ENCODE data around the gene GRID1. TPM values are rescaled to one million over a fixed set of nuclear protein-coding genes. Genes with fewer than 3 reads are reported as not detected.

Gene GRID1
- total RNA-seq, 3 donors from 2014 or later: 0.61 to 1.9 (median 0.87) TPM

DNA sequence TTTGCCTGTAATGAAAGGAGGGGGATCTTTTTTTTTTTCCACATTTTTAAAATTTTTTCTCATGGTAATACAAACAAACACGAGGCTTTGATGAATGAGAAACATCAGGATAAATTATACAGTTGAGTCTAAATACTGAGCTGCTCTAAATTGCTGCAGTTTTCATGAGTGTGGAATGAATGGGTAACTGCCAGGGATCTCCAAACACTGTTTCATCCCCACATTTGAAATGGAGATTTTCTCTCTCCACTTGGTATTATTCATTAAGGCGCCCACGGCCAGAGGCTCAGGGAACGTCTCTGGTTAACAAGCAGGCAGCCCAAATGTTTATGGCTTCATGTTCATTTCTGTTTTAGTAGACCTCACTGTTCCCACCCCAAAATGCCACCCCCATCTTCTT, 717.1 kb downstream of the GRID1 start:
- intact Hi-C loops (cut with DNase I, micrococcal nuclease): no loop called here
- TF ChIP-seq CTCF (IDR thresholded peaks at IDR 0.05): no peak
- H3K36me3 ChIP-seq (ENCODE audit: low read depth): no peaks in the 10 kb centered on the region
- H3K9me3 ChIP-seq: no peaks in the 10 kb centered on the region
- ATAC-seq (no peak), DNase-seq (no peak)
- peaks cover under 1% of the 10 kb centered on the region for H3K4me1 ChIP-seq (ENCODE audit: low read depth)
- no peak overlapping the region for H3K4me3 ChIP-seq

GRCh38 chr10:85648279-85648754, 718.3 kb downstream of the GRID1 start:
- DNase-seq (no peak), ATAC-seq (no peak)
- intact Hi-C loops (cut with DNase I, micrococcal nuclease): no loop called here
- no peak overlapping the region for H3K4me3 ChIP-seq
- no peak for TF ChIP-seq CTCF (IDR thresholded peaks at IDR 0.05)
- H3K9me3 ChIP-seq: no peaks in the 10 kb centered on the region
- peaks cover 11% of the 10 kb centered on the region for H3K4me1 ChIP-seq (ENCODE audit: low read depth)
- no peaks in the 10 kb centered on the region for H3K36me3 ChIP-seq (ENCODE audit: low read depth)

DNA sequence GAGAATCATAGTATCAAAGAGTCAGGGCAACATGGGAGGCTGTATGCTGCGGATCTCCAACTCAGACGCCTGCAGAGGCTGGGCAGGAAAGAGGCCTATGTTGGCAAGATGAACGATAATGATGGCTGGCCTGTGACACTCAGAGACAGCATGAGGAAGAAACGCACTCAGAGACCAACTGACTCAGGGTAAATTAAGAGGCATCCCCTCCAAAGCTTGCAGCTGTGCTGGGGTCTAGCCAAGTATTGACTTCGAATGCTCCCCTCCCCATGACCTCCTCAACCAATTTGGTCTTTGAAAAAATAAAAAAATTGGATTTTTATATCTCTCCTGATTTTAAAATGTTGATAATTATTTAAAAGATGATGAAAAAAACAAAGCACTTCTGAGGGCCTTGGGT, 718.9 kb downstream of the GRID1 start:
- Histone ChIP-seq H3K4me3 (no peak overlapping the region), H3K36me3 (ENCODE audit: low read depth) (no peaks in the 10 kb centered on the region), H3K4me1 (ENCODE audit: low read depth) (peaks cover 16% of the 10 kb centered on the region), H3K9me3 (no peaks in the 10 kb centered on the region)
- no peak for ATAC-seq
- no peak for DNase-seq
- intact Hi-C loops (cut with DNase I, micrococcal nuclease): no loop called here
- TF ChIP-seq CTCF (IDR thresholded peaks at IDR 0.05): no peak

DNA sequence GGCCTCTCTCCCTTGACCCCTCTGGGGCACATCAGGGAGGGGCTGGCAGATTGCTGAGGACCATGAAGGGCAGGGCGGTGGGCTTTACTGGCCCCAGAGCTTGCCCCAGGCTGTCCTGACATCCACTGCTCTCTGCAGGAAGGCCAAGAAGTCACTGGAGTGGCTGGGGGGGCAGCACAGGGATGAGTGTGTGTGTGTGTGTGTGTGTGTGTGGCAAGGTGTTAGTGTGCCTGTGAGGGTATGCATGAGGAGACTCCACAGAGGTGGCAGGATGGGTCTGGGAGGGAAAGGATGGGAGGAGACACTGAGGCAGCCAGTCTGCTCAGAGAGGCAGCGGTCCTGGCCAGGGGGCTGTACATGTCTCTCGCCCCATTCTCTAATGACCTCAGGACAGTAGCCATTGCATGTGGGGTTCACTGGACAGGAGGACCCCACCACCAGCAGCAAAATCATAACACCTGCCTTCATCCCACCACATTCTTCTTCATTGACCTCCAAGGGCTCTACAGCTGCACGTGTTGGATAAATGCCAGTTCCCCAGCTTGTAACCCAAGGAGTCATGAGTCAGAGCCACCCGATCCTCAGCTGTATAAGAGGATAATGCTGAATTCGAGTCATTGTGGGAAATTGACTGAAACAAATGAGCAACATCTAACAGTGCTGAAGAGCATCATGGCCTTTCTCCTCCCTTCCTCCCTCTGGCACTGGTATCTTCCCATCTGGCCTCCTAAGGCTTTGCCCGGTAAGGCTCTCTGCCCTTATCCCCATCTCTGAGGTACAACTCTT, 720.5 kb downstream of the GRID1 start:
- no peak for ATAC-seq

DNA sequence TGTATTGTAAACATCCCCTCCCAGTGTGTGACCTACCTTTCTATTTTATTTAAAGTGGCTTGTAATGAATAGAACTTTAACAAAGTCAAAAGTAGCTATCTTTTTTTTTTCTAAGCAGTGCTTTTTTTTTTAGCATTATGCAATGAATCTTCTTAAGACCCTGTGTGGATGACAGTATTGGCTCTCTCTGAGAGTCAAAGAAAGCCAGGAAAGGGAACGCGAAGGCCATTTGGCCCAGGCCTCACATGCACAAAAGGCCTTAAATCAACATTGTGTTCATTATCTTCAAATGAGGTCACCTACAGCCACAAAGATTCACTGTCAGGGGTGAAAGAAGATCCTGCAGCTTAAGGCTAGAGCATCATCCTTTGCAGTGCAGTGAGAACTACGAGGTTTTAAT, 721.5 kb downstream of the GRID1 start:
- intact Hi-C loops (cut with DNase I, micrococcal nuclease): no loop called here
- H3K36me3 ChIP-seq (ENCODE audit: low read depth): no peaks in the 10 kb centered on the region
- H3K4me1 ChIP-seq (ENCODE audit: low read depth): peaks cover 30% of the 10 kb centered on the region
- H3K4me3 ChIP-seq: no peak overlapping the region
- no peak for DNase-seq
- no peak for TF ChIP-seq CTCF (IDR thresholded peaks at IDR 0.05)
- ATAC-seq: no peak
- no peaks in the 10 kb centered on the region for H3K9me3 ChIP-seq

More for the DNA sequence above, 720.5 kb downstream of the GRID1 start:
- Histone ChIP-seq H3K36me3 (ENCODE audit: low read depth) (no peaks in the 10 kb centered on the region), H3K9me3 (no peaks in the 10 kb centered on the region), H3K4me3 (no peak overlapping the region), H3K4me1 (ENCODE audit: low read depth) (peaks cover 30% of the 10 kb centered on the region)
- DNase-seq: no peak
- no peak for TF ChIP-seq CTCF (IDR thresholded peaks at IDR 0.05)
- intact Hi-C loops (cut with DNase I, micrococcal nuclease): no loop called here
